ENCODE results near the gene LPP. TPM values are rescaled to one million over a fixed set of nuclear protein-coding genes. Genes with fewer than 3 reads are reported as not detected.

The LPP gene
- total and polyA plus RNA-seq, 8 donors = 8.0 to 885 (median 305) TPM

GRCh38 chr3:188239577-188239976 lies 85.6 kb downstream of the LPP start:
- no peak overlapping the region for H3K4me3 ChIP-seq
- TF ChIP-seq POLR2A (IDR thresholded peaks at IDR 0.05) (no peak), POLR2AphosphoS5 (IDR thresholded peaks at IDR 0.05) (no peak), CTCF (IDR thresholded peaks at IDR 0.05) (no peak), EP300 (IDR thresholded peaks at IDR 0.05) (no peak)
- no peaks in the 10 kb centered on the region for H3K27me3 ChIP-seq
- peaks cover 6 to 92% (median 44%) of the 10 kb centered on the region in 4 donors for H3K4me1 ChIP-seq
- no peaks in the 10 kb centered on the region for H3K9me3 ChIP-seq
- intact Hi-C loops (cut with DNase I; ENCODE audit: low total_unique reads) = no loop called here
- peaks cover 0 to 10% (median 0%) of the 10 kb centered on the region in 4 donors for H3K36me3 ChIP-seq
- peak overlapping the region in 3 of 5 donors; percentile 0 to 74 (median 6) for H3K27ac ChIP-seq
- 90 to 100% (median 98%) methylated on average over 1 of the region's 1 CpG for WGBS, 5 donors
- no peak for DNase-seq

GRCh38 chr3:188240189-188240981 lies 86.4 kb downstream of the LPP start:
- Histone ChIP-seq H3K4me1 (peaks cover 9 to 93% (median 41%) of the 10 kb centered on the region in 4 donors), H3K4me3 (peak overlapping the region in 1 of 4 donors; percentile 15), H3K27me3 (no peaks in the 10 kb centered on the region), H3K36me3 (peaks cover 0 to 10% (median 0%) of the 10 kb centered on the region in 4 donors), H3K9me3 (no peaks in the 10 kb centered on the region), H3K27ac (peak overlapping the region in 4 of 5 donors; percentile 33 to 74 (median 42))
- 75 to 87% (median 84%) methylated on average over 7 of the region's 7 CpGs for WGBS, 5 donors
- TF ChIP-seq POLR2A (IDR thresholded peaks at IDR 0.05) = no peak
- TF ChIP-seq POLR2AphosphoS5 (IDR thresholded peaks at IDR 0.05) = no peak
- no peak for TF ChIP-seq CTCF (IDR thresholded peaks at IDR 0.05)
- TF ChIP-seq EP300 (IDR thresholded peaks at IDR 0.05) = no peak
- DNase-seq = no peak
- intact Hi-C loops (cut with DNase I; ENCODE audit: low total_unique reads) = no loop called here

- Histone ChIP-seq H3K27me3 (no peaks in the 10 kb centered on the region), H3K4me1 (peaks cover 10 to 93% (median 43%) of the 10 kb centered on the region in 4 donors), H3K27ac (peak overlapping the region in 4 of 5 donors; percentile 33 to 74 (median 42)), H3K36me3 (peaks cover 0 to 10% (median 0%) of the 10 kb centered on the region in 4 donors), H3K9me3 (no peaks in the 10 kb centered on the region), H3K4me3 (peak overlapping the region in 2 of 4 donors; percentile 5 to 15)
- peak in 1 of 2 donors; percentile 62 for DNase-seq
- WGBS, 5 donors = 45 to 74% (median 55%) methylated on average over 7 of the region's 7 CpGs
- TF ChIP-seq POLR2AphosphoS5 (IDR thresholded peaks at IDR 0.05) (peak in 2 of 3 donors; percentile 51 to 76), CTCF (IDR thresholded peaks at IDR 0.05) (no peak)
- intact Hi-C loops (cut with DNase I; ENCODE audit: low total_unique reads) = no loop called here
These were observed 87.1 kb downstream of the LPP start for GRCh38 chr3:188241072-188241471.

GRCh38 chr3:188241883-188242282 lies 87.9 kb downstream of the LPP start:
- TF ChIP-seq CTCF (IDR thresholded peaks at IDR 0.05) (no peak), POLR2AphosphoS5 (IDR thresholded peaks at IDR 0.05) (peak in 1 of 3 donors; percentile 7)
- Histone ChIP-seq H3K27ac (peak overlapping the region in 4 of 5 donors; percentile 33 to 74 (median 42)), H3K27me3 (no peaks in the 10 kb centered on the region), H3K9me3 (no peaks in the 10 kb centered on the region), H3K4me1 (peaks cover 10 to 93% (median 43%) of the 10 kb centered on the region in 4 donors), H3K4me3 (no peak overlapping the region), H3K36me3 (peaks cover 0 to 10% (median 0%) of the 10 kb centered on the region in 4 donors)
- intact Hi-C loops (cut with DNase I; ENCODE audit: low total_unique reads) = no loop called here
- 73 to 95% (median 89%) methylated on average over 3 of the region's 3 CpGs for whole genome bisulfite sequencing, 5 donors
- no peak for DNase-seq

All from stomach (tissue), 9 donors.